ENCODE results near the gene SLC8A1.

The SLC8A1 gene

DNA sequence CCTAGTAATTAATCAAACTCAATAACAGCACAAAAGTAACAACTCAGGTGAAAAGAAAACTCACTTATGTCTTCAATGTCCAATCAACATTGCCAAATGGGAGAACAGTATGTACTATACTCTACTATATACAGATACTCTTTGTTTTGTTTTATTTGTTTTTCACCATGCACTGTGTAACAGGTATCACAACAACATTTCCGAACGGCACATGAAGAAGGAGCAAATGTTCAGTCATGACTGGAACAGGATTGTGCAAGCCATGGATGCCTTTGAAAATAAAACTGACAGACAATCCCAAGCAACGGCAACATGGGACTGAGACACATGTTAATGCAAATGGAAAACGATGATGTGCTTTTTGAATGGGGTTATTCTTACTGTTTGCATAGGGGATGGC is 337.9 kb downstream of the SLC8A1 start:
- no peak overlapping the region for H3K4me3 ChIP-seq (ENCODE audit: low read depth, low read length)
- TF ChIP-seq MAX (IDR thresholded peaks at IDR 0.05; ENCODE audit: low read depth, low read length) (no peak), MYC (IDR thresholded peaks at IDR 0.05; ENCODE audit: low read depth, low read length) (no peak), POLR2A (IDR thresholded peaks at IDR 0.05; ENCODE audit: extremely low read depth, insufficient read length) (no peak)
- TF ChIP-seq, protein P1, sequence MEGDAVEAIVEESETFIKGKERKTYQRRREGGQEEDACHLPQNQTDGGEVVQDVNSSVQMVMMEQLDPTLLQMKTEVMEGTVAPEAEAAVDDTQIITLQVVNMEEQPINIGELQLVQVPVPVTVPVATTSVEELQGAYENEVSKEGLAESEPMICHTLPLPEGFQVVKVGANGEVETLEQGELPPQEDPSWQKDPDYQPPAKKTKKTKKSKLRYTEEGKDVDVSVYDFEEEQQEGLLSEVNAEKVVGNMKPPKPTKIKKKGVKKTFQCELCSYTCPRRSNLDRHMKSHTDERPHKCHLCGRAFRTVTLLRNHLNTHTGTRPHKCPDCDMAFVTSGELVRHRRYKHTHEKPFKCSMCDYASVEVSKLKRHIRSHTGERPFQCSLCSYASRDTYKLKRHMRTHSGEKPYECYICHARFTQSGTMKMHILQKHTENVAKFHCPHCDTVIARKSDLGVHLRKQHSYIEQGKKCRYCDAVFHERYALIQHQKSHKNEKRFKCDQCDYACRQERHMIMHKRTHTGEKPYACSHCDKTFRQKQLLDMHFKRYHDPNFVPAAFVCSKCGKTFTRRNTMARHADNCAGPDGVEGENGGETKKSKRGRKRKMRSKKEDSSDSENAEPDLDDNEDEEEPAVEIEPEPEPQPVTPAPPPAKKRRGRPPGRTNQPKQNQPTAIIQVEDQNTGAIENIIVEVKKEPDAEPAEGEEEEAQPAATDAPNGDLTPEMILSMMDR (IDR thresholded peaks at IDR 0.05; ENCODE audit: low read depth, low read length) = no peak
- no peak for DNase-seq (ENCODE audit: low read depth)

GRCh38 chr2:40113272-40113968 is 338.5 kb downstream of the SLC8A1 start:
- TF ChIP-seq MYC (IDR thresholded peaks at IDR 0.05; ENCODE audit: low read depth, low read length) (no peak), POLR2A (IDR thresholded peaks at IDR 0.05; ENCODE audit: extremely low read depth, insufficient read length) (no peak), MAX (IDR thresholded peaks at IDR 0.05; ENCODE audit: low read depth, low read length) (no peak)
- TF ChIP-seq, protein P1 (IDR thresholded peaks at IDR 0.05; ENCODE audit: low read depth, low read length) = no peak
- no peak for DNase-seq (ENCODE audit: low read depth)
- H3K4me3 ChIP-seq (ENCODE audit: low read depth, low read length) = no peak overlapping the region

- no peak overlapping the region for H3K4me3 ChIP-seq (ENCODE audit: low read depth, low read length)
Measured at GRCh38 chr2:40109381-40109780, 342.5 kb downstream of the SLC8A1 start.

GRCh38 chr2:40108851-40109250 is 343.0 kb downstream of the SLC8A1 start:
- TF ChIP-seq POLR2A (IDR thresholded peaks at IDR 0.05; ENCODE audit: extremely low read depth, insufficient read length) (no peak), MAX (IDR thresholded peaks at IDR 0.05; ENCODE audit: low read depth, low read length) (no peak), MYC (IDR thresholded peaks at IDR 0.05; ENCODE audit: low read depth, low read length) (no peak)
- TF ChIP-seq, protein P1 (IDR thresholded peaks at IDR 0.05; ENCODE audit: low read depth, low read length) = no peak
- no peak for DNase-seq (ENCODE audit: low read depth)
- no peak overlapping the region for H3K4me3 ChIP-seq (ENCODE audit: low read depth, low read length)

More at GRCh38 chr2:40109381-40109780, 342.5 kb downstream of the SLC8A1 start:
- no peak for DNase-seq (ENCODE audit: low read depth)
- TF ChIP-seq MYC (IDR thresholded peaks at IDR 0.05; ENCODE audit: low read depth, low read length) (no peak), MAX (IDR thresholded peaks at IDR 0.05; ENCODE audit: low read depth, low read length) (no peak), POLR2A (IDR thresholded peaks at IDR 0.05; ENCODE audit: extremely low read depth, insufficient read length) (no peak)
- TF ChIP-seq, protein P1 (IDR thresholded peaks at IDR 0.05; ENCODE audit: low read depth, low read length) = no peak

GRCh38 chr2:40106061-40106460 is 345.8 kb downstream of the SLC8A1 start:
- DNase-seq (ENCODE audit: low read depth) = no peak
- no peak for TF ChIP-seq MAX (IDR thresholded peaks at IDR 0.05; ENCODE audit: low read depth, low read length)
- no peak for TF ChIP-seq MYC (IDR thresholded peaks at IDR 0.05; ENCODE audit: low read depth, low read length)
- TF ChIP-seq POLR2A (IDR thresholded peaks at IDR 0.05; ENCODE audit: extremely low read depth, insufficient read length) = no peak
- TF ChIP-seq, protein P1 (IDR thresholded peaks at IDR 0.05; ENCODE audit: low read depth, low read length) = no peak
- H3K4me3 ChIP-seq (ENCODE audit: low read depth, low read length) = no peak overlapping the region
